Cortex of kidney (tissue), 1 donor: Measurements from ENCODE around the gene HOXB4.

Source experiments
- DNase-seq: peaks from one replicate; lab custom pipeline; 2025; lab: John Stamatoyannopoulos, UW

The HOXB4 gene

DNA sequence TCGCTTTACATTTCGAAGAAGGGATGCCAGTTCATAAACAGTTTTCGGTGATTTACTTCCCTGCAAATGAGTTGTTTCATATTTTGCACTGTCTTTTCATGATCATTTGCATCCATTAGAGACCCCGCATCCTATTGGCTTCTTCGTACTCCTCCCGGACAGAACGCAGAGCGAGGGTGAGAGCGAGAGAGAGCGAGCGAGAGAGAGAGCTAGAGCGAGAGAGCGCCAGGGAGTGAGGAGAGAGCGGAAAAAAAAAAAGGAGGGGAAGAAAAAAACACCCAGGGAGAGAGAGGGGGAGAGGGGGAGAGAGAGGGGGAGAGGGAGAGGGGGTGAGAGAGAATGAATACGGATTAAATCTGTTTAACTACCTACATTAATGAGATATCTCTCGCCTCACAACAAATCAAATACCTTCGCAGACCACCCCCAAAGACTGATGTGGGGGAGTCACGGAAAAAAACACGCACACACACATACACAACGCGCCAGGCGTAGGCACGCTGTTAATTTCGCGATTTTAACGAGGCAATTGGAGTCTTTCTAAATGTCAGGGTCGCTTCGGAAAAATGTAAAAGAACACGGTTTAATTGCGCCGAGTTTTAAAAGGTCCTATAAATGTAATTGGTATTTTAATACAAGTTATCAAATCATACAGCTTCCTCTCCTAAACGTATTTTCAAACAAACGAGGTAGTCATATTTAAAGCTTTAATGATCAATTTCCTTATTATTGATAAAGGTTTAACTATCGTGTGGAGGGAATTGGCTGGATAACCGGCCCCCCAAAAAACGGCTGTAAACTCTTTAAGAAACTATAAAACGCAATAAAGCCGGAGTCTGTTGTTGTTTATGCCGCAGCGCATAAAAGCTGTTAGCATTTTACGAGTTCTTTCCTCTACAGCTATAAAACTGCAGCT is 37.2 kb upstream of the HOXB4 start, which contains the start of gene HOXB8:
Gene HOXB8 (minus strand): TSS at position 246 of the 916 bp plus-strand sequence. CDS start 588 bp downstream, outside the sequence.
- DNase-seq, result no peak

DNA sequence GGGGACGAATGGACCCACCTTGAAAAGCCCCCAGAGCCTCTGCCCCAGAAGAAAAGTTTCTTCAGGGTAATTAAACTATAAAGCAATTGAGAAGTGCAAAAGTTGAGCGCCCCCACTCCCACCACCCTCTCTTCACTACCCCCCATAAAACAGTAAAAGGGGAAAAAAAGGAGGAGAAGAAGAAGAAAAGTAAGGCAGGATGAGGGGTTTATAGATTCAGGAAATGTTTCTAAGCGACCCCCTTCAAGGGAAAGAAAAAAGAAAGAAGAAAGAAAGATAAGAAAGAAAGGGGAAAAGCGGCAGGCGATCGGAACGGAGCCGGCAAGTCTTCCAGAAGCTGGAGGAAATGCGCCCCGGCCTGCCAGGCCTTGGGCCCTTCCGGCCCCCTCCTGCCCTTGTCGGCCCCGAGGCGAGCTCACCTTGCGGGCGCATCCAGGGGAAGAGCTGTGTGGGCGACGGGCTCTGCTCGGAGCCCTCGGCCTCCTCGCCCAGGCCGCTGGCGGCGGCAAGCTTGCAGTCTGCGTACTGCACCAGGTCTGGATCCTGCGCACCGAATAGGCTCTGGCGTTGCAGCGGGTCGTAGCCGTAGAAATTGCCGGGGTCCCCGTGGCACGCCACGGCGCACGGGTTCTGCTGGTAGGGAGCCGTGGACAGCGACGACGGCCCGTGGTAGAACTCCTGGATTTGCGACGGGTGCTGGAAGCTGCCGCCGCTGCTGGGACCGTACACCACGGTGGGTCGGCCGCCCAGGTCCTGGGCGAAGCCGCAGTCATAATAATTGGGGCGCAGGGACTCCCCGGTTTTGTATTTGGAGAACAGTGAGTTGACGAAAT is 35.9 kb upstream of the HOXB4 start:
- DNase-seq, result no peak

DNA sequence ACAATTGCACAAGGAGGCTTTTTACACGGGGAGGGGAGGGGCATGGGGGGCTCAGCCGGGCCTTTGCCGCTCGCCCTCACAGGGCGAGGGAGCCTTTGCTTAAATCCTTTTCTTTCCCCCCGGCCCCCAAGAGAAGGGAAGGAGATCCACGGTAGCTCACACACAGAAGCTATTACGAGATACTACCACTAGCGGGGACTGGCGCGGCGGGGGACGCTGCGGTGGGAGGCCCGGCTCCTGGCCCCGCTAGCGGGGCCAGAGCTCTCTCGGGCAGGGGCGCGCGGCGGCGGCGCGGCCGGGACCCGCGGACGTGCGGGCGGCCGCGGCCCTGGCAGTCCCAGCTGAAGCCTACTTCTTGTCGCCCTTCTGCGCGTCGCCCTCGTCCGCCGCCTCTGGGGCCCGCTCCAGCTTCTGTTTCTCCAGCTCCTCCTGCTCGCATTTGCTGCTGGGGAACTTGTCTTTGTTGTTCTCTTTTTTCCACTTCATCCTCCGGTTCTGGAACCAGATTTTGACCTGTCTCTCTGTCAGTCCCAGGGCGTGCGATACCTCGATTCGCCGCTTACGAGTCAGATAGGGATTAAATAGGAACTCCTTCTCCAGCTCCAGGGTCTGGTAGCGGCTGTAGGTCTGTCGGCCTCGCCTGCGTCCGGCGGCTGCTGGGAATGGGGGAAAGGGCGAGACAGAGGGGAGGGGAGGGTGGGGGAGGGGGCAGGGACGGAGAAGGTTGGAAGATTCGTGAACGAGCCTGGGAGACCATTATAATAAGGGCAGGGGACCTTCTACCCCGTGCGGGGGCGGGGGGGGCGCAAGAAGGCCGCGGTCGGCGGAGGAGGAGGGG is 34.9 kb upstream of the HOXB4 start:
- no peak for DNase-seq

DNA sequence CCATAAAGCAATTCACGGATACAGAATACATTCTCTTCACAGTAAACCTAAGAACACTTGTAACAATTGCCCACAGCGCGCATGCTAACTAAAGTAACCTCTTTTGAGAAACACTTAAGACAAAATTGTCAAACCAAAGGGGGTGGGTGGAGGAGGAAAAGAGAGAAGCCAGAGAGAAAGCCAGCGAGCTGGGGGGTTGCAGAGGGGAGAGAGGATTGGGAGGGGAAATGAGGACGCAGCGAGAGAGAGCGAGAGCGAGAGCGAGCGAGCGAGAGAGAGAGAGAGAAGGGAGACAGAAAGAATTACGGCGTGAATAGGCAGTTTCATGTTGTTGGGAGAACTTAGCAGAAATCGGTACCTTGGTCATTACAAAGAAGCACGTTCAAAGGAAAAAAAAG is 34.3 kb upstream of the HOXB4 start:
- no peak for DNase-seq

DNA sequence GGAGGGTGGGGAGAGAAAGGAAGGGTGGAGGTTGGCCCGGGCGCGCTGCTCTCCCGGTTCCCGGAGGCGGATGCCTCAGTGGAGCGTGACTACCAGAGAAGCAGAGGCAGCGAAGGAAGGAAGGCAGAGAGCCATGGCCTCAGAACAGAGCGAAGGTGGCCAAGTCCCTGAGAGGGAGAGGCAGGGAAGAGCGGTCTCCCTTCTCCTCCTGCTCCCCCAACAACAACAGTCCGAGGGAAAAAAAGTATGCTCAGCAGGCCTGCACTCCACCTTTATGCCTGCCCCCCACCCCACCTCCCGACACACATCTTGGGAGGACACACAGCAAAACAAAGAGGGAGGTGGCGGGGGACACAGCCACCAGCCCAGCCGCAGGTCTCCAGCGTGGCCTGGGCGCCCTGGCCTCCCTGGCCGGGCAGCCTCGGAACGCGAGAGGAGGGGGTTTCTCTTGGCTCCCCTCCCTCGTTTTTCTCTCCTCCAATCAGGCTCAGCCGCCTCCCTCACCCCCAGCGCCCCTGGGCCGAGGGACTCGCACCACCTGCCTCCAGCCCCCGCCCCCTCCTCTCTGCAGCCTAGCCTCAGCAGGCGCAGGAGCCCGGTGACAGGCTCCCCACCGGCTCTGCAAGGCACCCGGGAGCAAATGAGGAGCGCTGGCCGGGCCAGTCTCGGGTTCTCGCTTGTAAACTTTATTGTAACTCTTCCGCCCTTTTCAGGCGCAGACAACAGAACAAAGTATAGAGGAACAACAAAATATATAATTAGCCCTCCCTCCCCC is 33.7 kb upstream of the HOXB4 start:
- DNase-seq, result no peak

DNA sequence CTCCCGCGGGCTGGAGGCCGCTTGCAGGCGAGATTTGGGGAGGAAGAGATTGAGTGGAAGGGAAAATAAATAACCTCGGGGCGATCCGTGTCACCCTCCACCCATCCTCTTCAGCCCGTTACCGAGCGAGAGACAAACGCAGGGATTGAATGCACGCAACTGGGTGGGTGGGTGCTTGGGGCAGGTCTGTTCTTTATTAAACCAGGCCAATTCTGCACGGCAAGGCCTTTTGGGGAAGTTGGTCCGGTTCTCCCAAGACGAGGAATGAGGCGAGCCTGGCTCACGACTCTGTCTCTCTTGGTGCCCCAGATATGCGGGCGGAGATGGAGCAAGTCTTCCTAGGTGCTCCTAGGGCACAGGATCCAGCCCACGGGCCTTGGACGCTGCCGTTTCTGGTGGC is 33.1 kb upstream of the HOXB4 start:
- DNase-seq, result no peak

DNA sequence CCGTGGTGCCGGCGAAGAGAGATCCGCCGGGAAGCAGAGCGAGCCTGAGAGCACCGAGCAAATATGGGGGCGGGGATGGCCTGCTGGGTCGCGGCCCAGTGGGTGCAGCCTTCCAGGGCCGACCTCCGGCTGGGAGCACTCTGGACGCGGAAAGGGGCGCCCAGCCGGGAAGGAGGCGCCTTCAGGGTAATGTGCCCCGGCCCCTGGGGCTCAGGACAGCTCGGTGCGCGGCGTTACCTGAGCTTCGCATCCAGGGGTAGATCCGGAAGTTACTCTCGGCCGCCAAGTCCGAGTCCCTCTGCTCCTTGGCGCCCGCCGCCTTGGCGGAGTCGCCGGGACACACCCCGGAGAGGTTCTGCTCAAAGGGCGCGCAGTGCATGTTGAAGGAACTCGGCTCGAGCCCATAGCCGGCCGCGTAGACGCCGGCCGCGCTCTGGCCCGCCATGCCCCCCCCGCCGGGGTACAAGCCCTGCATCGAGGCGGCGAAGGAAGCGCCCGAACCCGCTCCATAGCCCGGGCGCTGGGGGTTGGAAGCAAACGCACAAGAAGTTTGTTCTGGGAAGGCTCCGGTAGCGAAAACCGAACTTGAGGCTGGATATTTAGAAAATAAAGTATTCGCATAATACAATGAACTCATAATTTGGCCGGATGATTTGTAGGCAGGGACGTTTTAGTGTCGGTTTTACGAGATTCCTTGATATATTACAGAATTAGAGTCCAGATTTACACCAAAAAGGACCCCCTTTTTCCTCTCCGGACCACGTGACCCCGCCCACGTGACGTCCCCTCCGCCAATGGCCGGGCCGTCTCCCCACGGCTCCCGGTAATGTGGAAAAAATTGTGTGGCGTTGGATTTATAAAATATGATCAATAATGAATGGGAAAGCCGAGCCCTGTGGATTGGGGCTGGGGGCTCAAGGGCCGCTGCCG is 32.4 kb upstream of the HOXB4 start, which contains the start of gene HOXB7:
Gene HOXB7 (minus strand): TSS at position 736 of the 930 bp plus-strand sequence. CDS start 99 bp downstream, at position 637.
- DNase-seq, result no peak

DNA sequence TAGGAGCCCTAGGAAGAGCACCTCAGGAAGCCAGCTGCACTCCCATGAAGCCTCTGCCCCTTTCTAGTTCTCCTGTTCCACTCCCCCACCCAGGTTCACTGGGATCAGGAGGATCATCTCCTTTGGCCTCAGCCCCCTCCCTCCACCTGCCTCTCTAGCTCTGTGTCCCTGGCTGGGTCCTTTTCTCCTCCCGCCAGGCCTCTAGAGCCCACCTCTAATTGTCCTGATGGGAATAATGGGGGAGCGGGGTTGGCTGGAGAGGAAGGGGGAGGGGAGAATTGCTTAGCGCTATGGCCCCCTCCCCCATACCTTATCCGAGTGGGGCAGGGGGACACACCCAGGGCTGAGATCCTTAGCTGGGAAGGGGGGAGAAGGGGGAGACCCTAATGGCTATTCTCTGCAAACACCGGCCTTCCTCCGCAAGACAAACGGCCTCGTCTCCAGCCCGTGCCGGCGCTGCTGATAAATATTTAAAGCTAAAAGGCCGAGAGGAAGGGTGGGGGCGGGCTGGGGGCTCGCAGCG is 31.7 kb upstream of the HOXB4 start:
- no peak for DNase-seq

DNA sequence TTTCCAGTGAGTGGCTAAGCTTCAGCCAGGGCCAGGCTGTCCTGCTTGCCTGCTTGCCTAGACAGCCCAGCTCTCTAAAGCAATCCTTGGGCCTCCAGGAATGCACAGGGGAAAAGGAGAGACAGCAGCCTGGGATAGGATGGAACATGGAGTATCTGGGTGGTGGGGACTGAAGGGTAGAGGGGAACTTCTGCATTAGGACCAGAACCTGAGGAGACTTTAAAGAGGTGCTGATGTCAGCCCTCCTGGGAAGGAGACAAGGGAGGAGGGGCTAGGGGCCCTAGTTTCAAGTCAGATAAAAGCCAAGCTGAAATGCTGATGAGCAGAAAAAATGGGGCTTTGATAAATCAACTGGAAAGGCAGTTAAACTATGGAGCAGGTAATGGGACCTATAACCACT is 30.9 kb upstream of the HOXB4 start:
- no peak for DNase-seq

DNA sequence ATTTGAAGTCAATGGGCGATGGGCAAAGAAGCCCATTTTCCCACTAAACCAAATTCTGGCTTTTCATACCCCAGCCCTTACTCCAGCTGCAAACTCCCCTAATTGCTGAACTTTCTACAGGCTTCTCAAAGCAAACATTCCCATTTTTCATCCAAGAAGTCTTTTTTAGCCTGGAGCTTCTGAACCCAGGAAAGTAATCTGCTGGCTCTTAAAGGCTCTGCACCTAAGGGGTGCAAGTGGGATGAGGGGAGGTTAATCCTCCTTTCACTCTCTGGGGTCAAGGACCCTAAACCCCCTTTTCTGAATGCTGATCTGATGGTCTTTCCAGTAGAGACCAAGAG is 30.3 kb upstream of the HOXB4 start:
- DNase-seq, result no peak

DNA sequence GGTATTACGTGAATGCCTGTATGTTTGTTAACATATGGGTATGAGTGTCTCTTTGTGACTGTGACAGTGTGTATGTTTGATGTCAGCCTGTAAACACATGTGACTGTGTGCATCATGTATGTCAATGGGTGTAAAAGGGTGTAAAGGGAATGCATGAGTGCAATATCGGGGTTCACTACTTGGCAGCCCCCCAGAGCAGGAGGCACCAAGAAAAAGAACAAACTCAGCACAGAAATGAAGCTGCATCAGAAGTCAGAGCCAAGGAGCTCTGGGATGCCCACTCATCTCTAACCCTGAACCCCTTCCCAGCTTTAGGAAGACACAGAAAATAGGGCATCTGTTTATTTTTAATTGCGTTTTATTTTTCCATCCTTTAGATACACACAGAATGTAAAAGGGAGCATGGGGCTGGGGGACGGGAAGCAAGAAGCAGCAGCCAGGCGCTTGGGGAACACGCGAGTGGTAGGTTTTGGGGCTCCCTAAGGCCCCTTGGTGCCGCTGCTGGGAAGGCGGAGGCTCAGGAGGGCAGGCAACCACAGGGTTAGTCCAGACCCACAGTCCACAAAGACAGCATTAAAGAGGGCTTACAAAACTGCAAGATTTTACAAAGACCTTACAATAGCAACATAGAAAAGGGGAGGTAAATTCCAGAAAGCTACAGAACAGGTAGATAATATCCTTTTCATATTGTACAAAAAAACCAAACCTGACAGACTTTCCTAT is 28.9 kb upstream of the HOXB4 start:
- DNase-seq, result no peak

DNA sequence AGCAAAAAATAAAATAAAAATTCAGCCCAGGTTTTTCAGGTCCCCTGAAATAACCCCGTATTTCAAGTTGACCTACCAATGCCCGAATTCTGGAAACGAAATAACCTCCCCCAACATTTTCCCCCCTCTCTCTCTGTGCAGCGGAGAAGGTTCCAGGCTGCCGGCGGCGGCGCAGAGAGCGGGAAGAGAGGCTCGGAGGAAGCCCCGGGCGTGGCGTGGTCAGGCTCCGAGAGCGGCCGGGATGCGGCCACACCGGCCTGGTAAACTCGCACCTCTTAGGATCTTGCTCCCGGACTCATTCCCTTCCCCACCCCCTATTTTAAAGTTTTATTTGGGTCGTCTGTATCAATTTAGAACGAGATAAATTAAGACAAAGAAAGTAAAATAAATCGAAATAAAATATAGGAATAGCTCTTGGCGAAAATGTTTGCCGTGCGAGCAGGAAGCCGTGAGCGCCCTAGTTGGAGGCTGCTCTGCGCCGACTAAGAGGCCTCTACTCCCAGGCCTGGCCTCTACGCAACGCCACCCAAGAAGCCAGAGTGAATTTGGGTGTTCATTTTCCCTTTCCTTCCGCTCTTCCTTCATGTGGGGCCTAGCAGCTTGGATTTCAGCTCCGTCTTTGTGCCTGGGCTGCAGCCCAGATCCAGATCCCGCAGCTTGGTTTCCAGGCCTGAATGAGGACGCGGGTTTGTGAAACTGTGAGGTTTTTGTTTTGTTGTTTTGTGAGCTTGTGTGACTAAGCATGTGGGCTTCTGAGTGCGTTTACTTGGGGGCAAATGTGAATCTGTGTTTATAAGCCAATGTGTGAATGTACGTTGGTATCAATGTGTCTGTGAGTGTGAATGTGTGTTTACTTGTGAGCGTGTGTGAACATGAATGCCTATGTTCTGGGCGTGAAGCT is 28.1 kb upstream of the HOXB4 start:
- DNase-seq, result no peak

DNA sequence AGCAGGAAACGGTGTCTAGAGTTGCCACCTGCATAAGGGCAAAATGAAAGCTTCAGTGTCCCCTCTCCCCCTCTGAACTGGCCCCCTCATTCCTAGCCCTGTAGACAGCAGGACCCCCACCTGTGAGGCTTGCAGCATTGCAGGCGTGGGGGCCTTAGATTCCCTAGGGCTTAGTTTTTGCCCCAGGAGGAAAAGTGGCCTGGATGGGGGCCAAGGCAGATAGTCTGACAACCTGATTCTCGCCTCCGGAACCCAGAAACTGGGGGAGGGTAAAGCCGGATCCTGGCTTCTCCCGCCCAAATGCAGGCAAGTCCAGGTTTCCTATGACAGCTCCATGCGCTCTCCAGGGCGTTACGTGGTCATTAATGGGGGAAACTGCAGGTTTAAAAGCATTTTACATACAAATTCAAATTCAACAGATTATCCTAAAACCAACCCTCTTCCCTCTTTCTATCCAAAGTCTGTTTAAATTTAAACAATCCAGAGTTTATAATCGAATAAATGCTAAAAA is 27.3 kb upstream of the HOXB4 start:
- no peak for DNase-seq

DNA sequence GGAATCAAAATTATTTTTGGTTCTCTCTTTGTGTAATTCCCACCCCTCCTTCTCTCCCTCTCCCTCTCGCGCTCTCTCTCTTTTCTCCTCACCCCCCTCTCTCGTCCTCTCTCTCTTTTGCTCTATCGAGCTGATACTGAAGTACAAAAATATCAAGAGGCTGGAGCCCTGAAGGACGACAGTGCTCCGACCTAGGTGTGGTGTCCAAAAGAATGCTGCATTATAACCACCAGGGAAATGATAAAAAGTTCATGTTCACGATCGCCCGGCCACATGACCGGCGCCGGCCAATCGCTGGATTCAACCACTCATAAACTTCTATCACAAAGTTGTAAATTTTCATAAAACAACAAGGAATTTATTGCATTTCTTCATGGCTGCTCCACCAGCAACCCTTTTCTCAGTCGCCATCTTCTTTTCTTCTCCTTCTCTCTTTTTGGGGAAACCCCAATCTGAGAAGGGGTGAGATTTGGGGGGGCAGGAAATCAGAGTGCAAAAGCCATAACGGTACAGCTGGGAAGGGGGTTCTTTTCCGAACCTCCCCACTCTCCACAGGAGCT is 26.7 kb upstream of the HOXB4 start, which contains the start of gene HOXB6:
Gene HOXB6 (minus strand): TSS at position 217 of the 560 bp plus-strand sequence. CDS start 6,836 bp downstream, outside the sequence.
- no peak for DNase-seq

DNA sequence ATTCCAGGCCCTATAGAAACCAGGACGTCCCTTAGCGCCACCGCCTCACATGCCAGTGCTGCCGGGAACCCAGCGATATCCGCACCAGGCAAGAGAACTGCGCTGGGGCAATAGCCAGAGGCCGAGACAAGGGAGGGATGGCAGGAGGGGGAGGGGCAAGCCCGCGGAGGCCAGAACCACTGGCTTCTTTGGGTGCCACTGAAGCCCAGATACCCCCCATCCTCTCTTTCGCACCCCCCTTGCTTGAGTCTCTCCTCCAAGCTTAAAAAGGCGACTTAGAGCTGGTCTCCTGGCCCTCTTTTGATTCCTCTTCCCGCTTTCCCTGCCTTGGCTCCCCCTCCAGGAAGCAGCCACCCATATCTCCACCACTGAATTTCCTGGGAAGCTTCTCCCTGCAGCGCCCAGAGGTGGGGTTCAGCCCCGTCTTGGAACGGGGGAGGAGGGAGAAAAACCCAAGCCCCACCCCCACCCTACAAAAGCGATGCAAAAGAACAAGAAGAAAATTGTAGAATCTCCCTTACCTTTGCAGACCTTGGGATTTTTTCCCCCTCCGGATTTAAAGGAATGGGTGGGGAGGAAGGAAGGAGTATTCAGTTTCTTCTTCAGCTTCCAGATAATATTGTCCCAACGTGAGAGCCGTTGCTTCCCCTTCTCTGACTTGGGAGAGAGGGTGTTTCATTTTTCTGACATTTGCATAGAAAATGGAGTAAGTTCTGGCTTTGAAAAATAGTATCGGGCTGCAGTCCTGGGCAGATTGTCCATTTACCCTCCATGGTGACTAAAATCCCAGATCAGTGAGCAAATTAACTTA is 26.0 kb upstream of the HOXB4 start:
- DNase-seq, result no peak
